Ascending aorta (tissue), 2 donors: Measurements from ENCODE around the gene PIEZO1. TPM values are rescaled to one million over a fixed set of nuclear protein-coding genes. Genes with fewer than 3 reads are reported as not detected.

Source experiments
- DNase-seq, 2 donors: peaks; one replicate each; pipeline ENCODE4 v3.0.0-alpha.2; 2019; ENCODE audit warnings: low spot score in 2 of 2
- H3K27ac ChIP-seq, 2 donors: fragments of 200-600 bp; sonication (generic); one replicate each; pipeline ENCODE4 v1.5.1; 2016 to 2017; ENCODE audit warnings: mild to moderate bottlenecking in 1 of 2
- H3K27me3 ChIP-seq: fragments of 200-600 bp; sonication (generic); one replicate; pipeline ENCODE4 v1.5.1; 2017
- H3K36me3 ChIP-seq, 2 donors: fragments of 200-600 bp; sonication (generic); one replicate each; pipeline ENCODE4 v1.5.1; 2016
- H3K4me1 ChIP-seq, 2 donors: fragments of 200-600 bp; sonication (generic); one replicate each; pipeline ENCODE4 v1.5.1; 2016 to 2017; ENCODE audit warnings: mild to moderate bottlenecking in 1 of 2
- H3K4me3 ChIP-seq, 2 donors: fragments of 200-600 bp; sonication (generic); one replicate each; pipeline ENCODE4 v1.5.1; 2016 to 2017; ENCODE audit warnings: mild to moderate bottlenecking in 1 of 2
- H3K9me3 ChIP-seq, 2 donors: fragments of 200-600 bp; sonication (generic); one replicate each; pipeline ENCODE4 v1.5.1; 2016
- CTCF ChIP-seq, 3 experiments: fragments of 200-600 bp in 2 of 3; fragments of 450-650 bp in 1 of 3; sonication (generic) in 2 of 3; IDR thresholded peaks; one replicate each; pipeline ENCODE4 v1.5.1; 2016 to 2019; ENCODE audit warnings: antibody characterized with exemption in 3 of 3, mild to moderate bottlenecking in 1 of 3, moderate library complexity in 1 of 3
- intact Hi-C: fragments of 100-400 bp; cut with DNase I; formaldehyde crosslinking; loops from one replicate; pipeline ENCODE4 v1.15.1; 2023
- total RNA-seq: library from RNA; depleted of rRNA; stranded (reverse); fragments of >200 nt; gene quantifications from one replicate; pipeline ENCODE4 v1.1.0, GENCODE V29; 2016

The PIEZO1 gene
- total RNA-seq, 1 donor from 2014 or later, result 428 TPM

DNA sequence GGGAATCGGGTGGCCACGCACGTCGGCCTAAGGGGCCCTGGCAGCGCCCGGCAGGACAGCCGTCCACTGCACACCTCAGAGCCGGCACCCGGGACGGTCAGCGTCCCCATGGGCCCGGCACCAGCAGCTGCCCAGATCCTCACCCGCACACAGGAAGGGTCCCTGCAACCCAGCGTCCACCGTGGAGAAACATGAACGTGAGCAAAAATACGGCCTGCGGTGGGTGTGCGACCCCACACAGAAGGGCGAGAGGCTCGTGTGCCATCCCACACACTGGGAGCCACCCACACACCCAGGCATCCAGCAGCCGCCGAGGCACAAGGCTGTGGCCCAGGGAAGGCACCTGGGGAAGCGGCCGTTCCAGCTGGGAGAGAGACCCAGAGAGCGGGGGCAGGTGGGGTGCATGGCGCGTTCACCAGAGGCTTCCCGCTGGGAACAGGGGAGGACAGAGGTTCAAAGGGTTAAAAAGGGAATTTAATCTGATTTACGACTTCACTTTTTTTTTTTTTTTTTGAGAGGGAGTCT is 6.4 kb downstream of the PIEZO1 start:
- H3K9me3 ChIP-seq, result no peaks in the 10 kb centered on the region
- no peak for TF ChIP-seq CTCF (IDR thresholded peaks at IDR 0.05)
- intact Hi-C loops, result no loop called here
- peaks cover 15 to 31% of the 10 kb centered on the region in 2 donors for H3K4me1 ChIP-seq
- no peaks in the 10 kb centered on the region for H3K36me3 ChIP-seq
- DNase-seq, result no peak
- H3K4me3 ChIP-seq, result no peak overlapping the region
- H3K27me3 ChIP-seq, result no peaks in the 10 kb centered on the region
- no peak overlapping the region for H3K27ac ChIP-seq

- intact Hi-C loops, result no loop called here
- Histone ChIP-seq H3K36me3 (no peaks in the 10 kb centered on the region), H3K9me3 (no peaks in the 10 kb centered on the region), H3K27me3 (no peaks in the 10 kb centered on the region), H3K27ac (no peak overlapping the region), H3K4me1 (peaks cover 13 to 33% of the 10 kb centered on the region in 2 donors), H3K4me3 (no peak overlapping the region)
- no peak for DNase-seq
- no peak for TF ChIP-seq CTCF (IDR thresholded peaks at IDR 0.05)
Observed at GRCh38 chr16:88778271-88778525, 6.8 kb downstream of the PIEZO1 start.

GRCh38 chr16:88777471-88778270 is 7.3 kb downstream of the PIEZO1 start:
- no peaks in the 10 kb centered on the region for H3K9me3 ChIP-seq
- no peak for DNase-seq
- intact Hi-C loops, result no loop called here
- no peak overlapping the region for H3K27ac ChIP-seq
- no peaks in the 10 kb centered on the region for H3K27me3 ChIP-seq
- H3K4me3 ChIP-seq, result no peak overlapping the region
- no peak for TF ChIP-seq CTCF (IDR thresholded peaks at IDR 0.05)
- H3K4me1 ChIP-seq, result peaks cover 16 to 33% of the 10 kb centered on the region in 2 donors
- no peaks in the 10 kb centered on the region for H3K36me3 ChIP-seq

GRCh38 chr16:88775825-88776224 is 9.2 kb downstream of the PIEZO1 start:
- intact Hi-C loops, result no loop called here
- DNase-seq, result no peak
- Histone ChIP-seq H3K27ac (no peak overlapping the region), H3K9me3 (no peaks in the 10 kb centered on the region), H3K4me3 (no peak overlapping the region), H3K36me3 (no peaks in the 10 kb centered on the region), H3K4me1 (peaks cover 13 to 34% of the 10 kb centered on the region in 2 donors), H3K27me3 (no peaks in the 10 kb centered on the region)
- TF ChIP-seq CTCF (IDR thresholded peaks at IDR 0.05), result no peak

- no peak for TF ChIP-seq CTCF (IDR thresholded peaks at IDR 0.05)
- Histone ChIP-seq H3K27ac (no peak overlapping the region), H3K4me3 (no peak overlapping the region), H3K27me3 (no peaks in the 10 kb centered on the region), H3K4me1 (peaks cover 16 to 31% of the 10 kb centered on the region in 2 donors), H3K36me3 (no peaks in the 10 kb centered on the region), H3K9me3 (no peaks in the 10 kb centered on the region)
- DNase-seq, result no peak
- intact Hi-C loops, result no loop called here
Observed at GRCh38 chr16:88774544-88775393, 10.3 kb downstream of the PIEZO1 start.
